HG03520 (cell line): ENCODE measurements around the gene AGBL4.

Experiments used
- ATAC-seq: cut with Tn5 transposase; IDR thresholded peaks from one replicate; pipeline ENCODE4 v1.9.1; 2021; ENCODE audit warnings: mild to moderate bottlenecking, moderate library complexity; ENCODE audit not compliant: unreplicated experiment

AGBL4 gene

DNA sequence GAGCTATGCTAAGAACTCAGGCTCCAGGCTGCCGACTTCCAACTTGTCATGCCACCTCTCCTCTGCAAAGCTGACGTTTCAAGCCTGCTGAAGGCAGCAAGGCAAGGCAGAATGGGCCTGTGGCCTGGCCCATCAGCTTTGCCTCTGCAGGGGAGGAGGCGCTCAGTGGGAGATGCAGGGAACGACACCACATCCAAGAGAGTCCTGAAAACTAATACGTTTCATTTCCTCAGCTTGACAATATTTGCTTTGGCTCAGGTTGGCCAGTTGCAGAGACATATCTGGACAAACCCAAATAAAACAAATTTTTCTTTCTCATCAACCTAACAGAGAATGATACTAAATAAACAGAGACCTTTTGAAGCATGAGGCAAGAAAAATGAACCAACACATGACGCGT lies 1282.4 kb downstream of the AGBL4 start:
- no peak for ATAC-seq

- no peak for ATAC-seq
Measured at GRCh38 chr1:48740621-48741020, 1283.1 kb downstream of the AGBL4 start.

GRCh38 chr1:48739091-48739490 lies 1284.7 kb downstream of the AGBL4 start:
- no peak for ATAC-seq

DNA sequence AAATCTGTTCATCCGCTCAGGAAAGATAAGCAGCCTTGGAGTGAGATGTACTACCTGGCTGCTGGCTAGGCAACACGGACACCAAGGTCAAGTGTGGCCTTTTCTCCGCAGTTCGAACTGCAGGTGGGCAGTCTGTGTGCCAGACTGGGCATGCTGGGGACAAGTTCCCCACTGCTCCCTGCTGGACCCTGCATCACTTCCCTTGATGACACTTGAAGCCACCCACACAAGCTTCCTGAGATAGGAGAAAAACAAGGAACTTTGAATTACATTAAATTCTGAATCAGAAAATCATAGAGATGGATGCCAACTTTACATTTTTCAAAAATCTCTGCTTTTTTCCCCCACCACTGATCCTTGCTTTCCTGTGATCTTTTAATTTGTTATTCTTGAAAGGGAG lies 1285.4 kb downstream of the AGBL4 start:
- ATAC-seq, result no peak

GRCh38 chr1:48735796-48736195 lies 1288.0 kb downstream of the AGBL4 start:
- no peak for ATAC-seq

DNA sequence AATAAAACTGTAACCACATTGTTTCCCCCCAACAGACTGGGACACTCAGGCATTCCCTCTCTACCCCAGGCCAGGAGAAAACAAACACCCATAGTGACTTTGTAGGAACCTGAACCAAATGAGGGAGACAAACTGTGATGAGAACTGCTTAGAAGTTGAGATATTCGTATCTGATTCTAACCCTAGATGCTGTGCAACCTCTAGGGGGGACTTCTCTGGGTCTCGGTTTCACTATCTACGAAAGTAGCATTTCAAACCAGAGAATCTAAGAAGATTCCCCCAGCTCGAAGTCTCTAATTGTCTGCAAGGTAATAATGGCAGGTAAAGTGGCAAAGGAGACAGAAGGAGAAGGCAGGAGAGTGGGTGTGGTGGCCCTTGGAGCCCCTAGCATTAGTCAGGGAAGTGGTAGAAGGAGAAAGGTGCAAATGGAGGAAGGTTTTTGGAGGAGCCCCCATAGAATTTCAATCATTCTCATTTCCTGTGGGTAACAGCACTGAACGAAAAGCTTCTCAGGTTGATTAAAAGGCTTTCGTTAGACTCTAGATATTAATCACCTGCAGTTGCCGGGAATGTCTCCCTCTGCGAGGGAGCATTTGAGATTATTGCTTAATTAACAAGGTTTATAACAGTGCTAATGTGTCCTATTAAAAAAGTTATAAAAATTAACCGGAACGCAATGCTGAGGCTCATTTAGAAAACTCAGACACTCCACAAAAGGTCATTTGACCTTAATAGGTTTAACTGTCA lies 1293.4 kb downstream of the AGBL4 start:
- peak; percentile 81 for ATAC-seq

- no peak for ATAC-seq
Measured at GRCh38 chr1:48728584-48728983, 1295.2 kb downstream of the AGBL4 start.

DNA sequence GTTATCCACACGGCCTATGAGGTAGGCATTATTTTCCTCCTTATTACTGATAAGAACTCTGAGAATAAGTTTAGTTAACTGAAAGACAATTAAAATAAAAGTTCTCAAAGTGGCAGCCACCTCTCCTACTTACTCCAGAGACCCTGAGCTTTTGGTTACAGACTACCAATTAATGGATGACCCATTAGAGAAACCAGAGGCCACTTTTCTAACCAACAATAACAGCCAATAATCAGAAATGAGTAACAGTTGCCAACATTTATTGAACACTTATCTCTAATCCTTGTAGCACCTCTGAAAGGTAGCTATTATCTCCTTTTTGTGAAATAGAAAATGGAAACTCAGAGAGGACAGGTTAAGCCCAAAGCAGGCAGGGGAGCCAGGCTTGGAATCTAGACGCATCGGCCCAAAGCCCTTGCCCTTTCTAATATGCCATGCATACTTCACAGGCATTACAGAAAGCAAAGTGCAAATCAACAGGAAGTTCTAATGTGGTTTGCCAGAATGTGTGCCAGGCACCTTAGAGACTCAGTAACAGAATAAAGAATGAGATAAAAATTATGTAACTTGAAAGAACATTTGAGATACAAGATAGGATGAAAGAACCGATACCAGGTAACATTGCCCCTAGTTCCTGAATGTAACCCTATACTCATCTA lies 1297.1 kb downstream of the AGBL4 start:
- ATAC-seq, result no peak

- ATAC-seq, result no peak
Measured at GRCh38 chr1:48726139-48726538, 1297.6 kb downstream of the AGBL4 start.

GRCh38 chr1:48725341-48726046 lies 1298.3 kb downstream of the AGBL4 start:
- ATAC-seq, result no peak

GRCh38 chr1:48720929-48721328 lies 1302.8 kb downstream of the AGBL4 start:
- no peak for ATAC-seq

DNA sequence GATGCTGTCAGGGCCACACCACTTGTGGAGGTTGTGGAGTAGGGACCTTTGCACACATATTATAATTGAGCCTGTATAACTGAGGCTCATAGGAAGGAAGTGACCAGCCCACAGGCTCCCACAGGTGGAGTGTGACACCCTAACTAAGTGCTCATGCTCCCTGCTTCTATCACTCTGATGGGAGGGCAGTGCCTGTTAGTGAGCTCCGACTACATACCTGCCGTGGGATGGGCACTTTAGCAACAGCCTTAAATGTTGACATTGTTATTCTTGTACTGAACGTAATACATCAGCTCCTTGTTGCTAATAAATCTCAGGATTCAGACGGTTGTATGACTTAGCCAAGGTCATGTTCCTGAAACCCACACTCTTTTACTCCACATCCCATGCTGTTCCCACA lies 1305.0 kb downstream of the AGBL4 start:
- no peak for ATAC-seq

DNA sequence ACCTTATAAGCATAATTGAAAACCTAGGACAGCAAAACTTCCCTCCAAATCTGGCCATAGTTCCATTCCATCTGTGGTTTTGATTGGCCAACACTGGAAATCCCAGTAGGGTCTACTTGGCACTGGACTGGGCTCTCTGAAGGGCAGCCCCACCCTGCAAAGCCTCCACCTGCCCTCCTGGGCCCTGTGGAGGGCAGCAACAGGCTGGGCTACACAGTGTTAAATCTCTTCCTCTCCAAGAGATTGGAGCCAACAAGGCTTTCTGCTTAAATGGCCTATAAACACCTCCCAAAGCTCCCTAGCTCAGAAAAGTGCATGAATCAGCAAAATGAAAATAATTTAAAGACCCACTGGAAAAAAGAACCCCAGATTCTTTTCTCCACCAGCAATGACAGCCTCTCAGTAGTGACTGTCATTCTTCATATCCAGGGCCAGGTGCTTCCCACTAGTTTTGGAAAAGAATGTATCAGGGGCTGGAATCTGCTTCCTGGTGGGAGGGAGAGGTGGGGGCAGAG lies 1305.6 kb downstream of the AGBL4 start:
- ATAC-seq, result no peak

- ATAC-seq, result no peak
Measured at GRCh38 chr1:48717082-48717481, 1306.7 kb downstream of the AGBL4 start.

- no peak for ATAC-seq
Measured at GRCh38 chr1:48715921-48716320, 1307.8 kb downstream of the AGBL4 start.

DNA sequence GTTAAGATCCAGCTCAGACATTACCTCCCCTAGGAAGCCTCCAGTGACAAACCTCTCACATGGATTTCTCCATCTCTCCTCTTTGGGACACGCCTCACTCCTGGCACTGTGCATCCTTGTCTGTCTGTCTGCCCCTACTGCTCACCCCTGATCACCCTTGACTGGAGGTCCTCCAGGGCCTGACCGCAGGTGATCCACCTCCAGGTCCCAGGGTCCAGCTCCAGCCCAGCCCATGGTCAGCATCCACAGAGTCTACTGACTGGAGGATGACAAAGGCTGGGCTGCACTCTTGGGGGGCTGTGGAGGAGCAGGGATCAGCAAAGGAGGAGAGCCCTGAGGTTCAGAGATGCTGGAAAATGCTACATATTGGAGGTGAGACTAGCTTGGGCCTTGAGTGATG lies 1312.8 kb downstream of the AGBL4 start:
- no peak for ATAC-seq

- ATAC-seq, result no peak
Measured at GRCh38 chr1:48710318-48710717, 1313.4 kb downstream of the AGBL4 start.

- no peak for ATAC-seq
Measured at GRCh38 chr1:48704736-48705135, 1319.0 kb downstream of the AGBL4 start.

GRCh38 chr1:48701445-48701844 lies 1322.3 kb downstream of the AGBL4 start:
- ATAC-seq, result no peak

- peak; percentile 62 for ATAC-seq
Measured at GRCh38 chr1:48697066-48697707, 1326.6 kb downstream of the AGBL4 start.

GRCh38 chr1:48695161-48695560 lies 1328.6 kb downstream of the AGBL4 start:
- no peak for ATAC-seq
